GM20000 (cell line): ENCODE results near the gene STIM1.

Source experiments
- DNase-seq: peaks from one replicate; pipeline ENCODE4 v3.0.0; 2012; ENCODE audit warnings: low spot score
- TF ChIP-seq, protein P1 (sequence below): IDR thresholded peaks from 2 replicates; pipeline ENCODE4 v1.5.1; 2012; ENCODE audit warnings: mild to moderate bottlenecking, control low read depth; ENCODE audit errors: extremely low read depth, missing control alignments

Gene STIM1

GRCh38 chr11:3879967-3880542 is 24.6 kb downstream of the STIM1 start:
- TF ChIP-seq, protein P1, sequence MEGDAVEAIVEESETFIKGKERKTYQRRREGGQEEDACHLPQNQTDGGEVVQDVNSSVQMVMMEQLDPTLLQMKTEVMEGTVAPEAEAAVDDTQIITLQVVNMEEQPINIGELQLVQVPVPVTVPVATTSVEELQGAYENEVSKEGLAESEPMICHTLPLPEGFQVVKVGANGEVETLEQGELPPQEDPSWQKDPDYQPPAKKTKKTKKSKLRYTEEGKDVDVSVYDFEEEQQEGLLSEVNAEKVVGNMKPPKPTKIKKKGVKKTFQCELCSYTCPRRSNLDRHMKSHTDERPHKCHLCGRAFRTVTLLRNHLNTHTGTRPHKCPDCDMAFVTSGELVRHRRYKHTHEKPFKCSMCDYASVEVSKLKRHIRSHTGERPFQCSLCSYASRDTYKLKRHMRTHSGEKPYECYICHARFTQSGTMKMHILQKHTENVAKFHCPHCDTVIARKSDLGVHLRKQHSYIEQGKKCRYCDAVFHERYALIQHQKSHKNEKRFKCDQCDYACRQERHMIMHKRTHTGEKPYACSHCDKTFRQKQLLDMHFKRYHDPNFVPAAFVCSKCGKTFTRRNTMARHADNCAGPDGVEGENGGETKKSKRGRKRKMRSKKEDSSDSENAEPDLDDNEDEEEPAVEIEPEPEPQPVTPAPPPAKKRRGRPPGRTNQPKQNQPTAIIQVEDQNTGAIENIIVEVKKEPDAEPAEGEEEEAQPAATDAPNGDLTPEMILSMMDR, result no peak
- DNase-seq, result no peak

DNA sequence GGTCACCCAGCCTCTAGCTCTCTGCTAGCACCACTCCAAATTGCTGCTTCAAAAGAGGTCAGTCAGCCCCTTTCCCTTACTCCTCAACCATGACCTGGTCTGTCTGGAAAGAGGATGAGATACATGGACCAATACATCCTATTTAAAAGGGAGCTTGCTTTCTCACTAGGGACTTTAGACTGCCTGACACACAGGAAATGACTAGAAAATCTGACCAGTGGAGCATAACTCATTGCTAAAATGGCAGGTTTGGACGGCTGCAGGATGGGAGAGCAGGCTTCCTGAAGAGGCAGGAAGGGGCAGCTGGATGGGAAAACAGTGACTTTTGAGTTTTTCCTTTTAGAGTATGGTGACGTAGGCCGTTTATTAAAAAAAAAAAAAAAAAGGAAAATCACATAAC is 25.3 kb downstream of the STIM1 start:
- TF ChIP-seq, protein P1, result no peak
- DNase-seq, result no peak

DNA sequence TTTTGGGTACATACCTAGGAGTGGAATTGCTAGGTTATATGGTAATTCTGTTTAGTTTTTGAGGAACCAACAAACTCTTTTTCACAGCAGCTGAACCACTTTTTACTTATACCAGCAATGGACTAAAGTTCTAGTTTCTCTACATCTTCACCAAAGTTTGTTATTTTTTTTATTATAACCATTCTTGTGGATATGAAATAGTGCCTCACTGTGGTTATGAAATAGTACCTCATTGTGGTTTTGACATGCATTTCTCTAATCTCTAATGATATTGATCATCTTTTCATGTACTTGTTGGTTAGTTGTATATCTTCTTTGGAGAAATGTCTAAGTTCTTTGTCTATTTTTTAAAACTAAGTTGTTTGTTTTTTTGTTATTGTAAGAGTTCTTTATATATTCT is 27.2 kb downstream of the STIM1 start:
- no peak for DNase-seq
- TF ChIP-seq, protein P1, result no peak

- no peak for DNase-seq
- TF ChIP-seq, protein P1, result no peak
These were observed 30.4 kb downstream of the STIM1 start for GRCh38 chr11:3885855-3886254.

DNA sequence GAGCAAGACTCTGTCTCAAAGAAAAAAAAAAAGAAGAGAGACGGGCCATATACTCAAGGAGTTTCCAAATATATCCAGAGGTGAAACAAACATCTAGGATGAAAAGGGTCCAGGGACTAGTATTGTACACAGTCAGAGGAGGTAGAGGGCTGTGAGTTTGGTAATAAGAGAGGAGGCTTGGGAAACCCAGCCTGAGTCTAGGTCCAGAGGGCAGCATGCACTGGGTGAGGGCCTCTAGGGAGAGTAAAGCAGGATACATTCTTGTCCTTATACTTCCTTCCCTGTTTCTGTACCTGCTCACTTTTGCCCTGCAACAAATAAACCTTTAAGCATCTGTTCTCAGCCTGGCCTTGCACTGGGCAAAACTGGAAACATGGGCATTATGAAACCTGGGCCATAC is 31.5 kb downstream of the STIM1 start:
- TF ChIP-seq, protein P1, result no peak
- no peak for DNase-seq

DNA sequence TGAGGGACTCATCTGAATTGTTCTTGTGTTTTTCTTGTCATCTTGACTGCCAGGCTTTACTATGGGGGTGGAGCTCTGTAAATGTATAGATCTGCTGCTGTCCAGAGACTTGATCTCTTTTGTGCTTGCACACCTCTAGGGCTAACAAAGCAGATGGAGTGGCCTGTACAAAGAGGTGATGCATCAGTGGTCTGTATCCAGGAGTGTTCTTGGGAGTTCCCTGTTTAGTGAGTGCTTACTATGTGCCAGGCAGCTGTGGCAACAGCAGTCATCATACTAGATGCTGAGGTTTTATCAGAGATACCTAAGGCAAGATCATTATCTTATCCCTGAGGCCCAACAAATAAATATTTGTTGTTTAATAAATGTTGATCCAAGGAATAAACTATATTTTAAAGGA is 33.4 kb downstream of the STIM1 start:
- TF ChIP-seq, protein P1, result no peak
- DNase-seq, result no peak

GRCh38 chr11:3890014-3890413 is 34.5 kb downstream of the STIM1 start:
- DNase-seq, result no peak
- TF ChIP-seq, protein P1, result no peak
